Right lobe of liver (tissue), 4 donors: ENCODE measurements around the gene DOK6.

Source experiments
- CTCF ChIP-seq, 4 donors: fragments of 200-600 bp in 3 of 4; fragments of 450-650 bp in 1 of 4; IDR thresholded peaks; one replicate each; pipeline versions ENCODE4 v1.5.1 to v1.8.0; 2016 to 2022; ENCODE audit warnings: antibody characterized with exemption in 4 of 4, mild to moderate bottlenecking in 2 of 4
- POLR2A ChIP-seq: fragments of 450-650 bp; IDR thresholded peaks from one replicate; pipeline ENCODE4 v1.6.1; 2017; ENCODE audit warnings: antibody characterized with exemption, mild to moderate bottlenecking
- donor health status: DM: no; HTN: no; CAD: no.
- donor health status: DM: no; HTN: no; CAD: no.
- donor health status: DM: no; HTN: yes; CAD: no.

GRCh38 chr18:69759046-69759445 is 358.4 kb downstream of the DOK6 start:
- TF ChIP-seq CTCF (IDR thresholded peaks at IDR 0.05), result no peak
- TF ChIP-seq POLR2A, result no peak
